Lower leg skin (tissue), 4 donors: Measurements from ENCODE around the gene ADA. TPM values are rescaled to one million over a fixed set of nuclear protein-coding genes. Genes with fewer than 3 reads are reported as not detected.

Experiments used
- DNase-seq, 2 donors: peaks; one replicate each; pipeline ENCODE4 v3.0.0-alpha.2; 2019; ENCODE audit warnings: low spot score in 2 of 2
- H3K4me3 ChIP-seq: fragments of 200-600 bp; sonication (generic); 2 replicates; pipeline ENCODE4 v1.5.1; 2017; ENCODE audit warnings: mild to moderate bottlenecking, low read depth; ENCODE audit not compliant: poor library complexity, severe bottlenecking
- CTCF ChIP-seq, 3 donors: fragments of 450-650 bp; IDR thresholded peaks; one replicate each; pipeline ENCODE4 v1.5.1; 2016; ENCODE audit warnings: antibody characterized with exemption in 3 of 3, mild to moderate bottlenecking in 3 of 3, moderate library complexity in 2 of 3
- POLR2A ChIP-seq, 2 donors: fragments of 450-650 bp; IDR thresholded peaks; one replicate each; pipeline ENCODE4 v1.6.1; 2016 to 2017; ENCODE audit warnings: antibody characterized with exemption in 2 of 2, mild to moderate bottlenecking in 1 of 2, moderate library complexity in 1 of 2
- WGBS, 2 donors: methylation state at CpG; one replicate each; pipeline ENCODE4 v1.1.5; 2018; 5-methylcytosine and 5-hydroxymethylcytosine counted together
- intact Hi-C: fragments of 100-400 bp; cut with DNase I; formaldehyde crosslinking; loops from one replicate; pipeline ENCODE4 v1.15.0; 2023; ENCODE audit warnings: low total_unique reads
- total RNA-seq, 4 donors: library from RNA; depleted of rRNA; stranded (reverse); fragments of >200 nt; gene quantifications; one replicate each; pipeline ENCODE4 v1.1.0, GENCODE V29; 2016

Gene ADA
- total RNA-seq, 4 donors from 2014 or later, result 4.3 to 14.8 (median 6.5) TPM

GRCh38 chr20:44629017-44629385, 22.5 kb downstream of the ADA start:
- no peak overlapping the region for H3K4me3 ChIP-seq
- TF ChIP-seq POLR2A (IDR thresholded peaks at IDR 0.05), result no peak
- TF ChIP-seq CTCF (IDR thresholded peaks at IDR 0.05), result no peak
- WGBS, 2 donors, result 87 to 95% methylated on average over 7 to 9 of the region's 9 CpGs
- DNase-seq, result no peak
- intact Hi-C loops, result no loop called here

- no peak for TF ChIP-seq CTCF (IDR thresholded peaks at IDR 0.05)
- no peak for TF ChIP-seq POLR2A (IDR thresholded peaks at IDR 0.05)
- intact Hi-C loops, result no loop called here
- 92 to 93% methylated on average over 13 of the region's 13 CpGs for WGBS, 2 donors
- DNase-seq, result no peak
- no peak overlapping the region for H3K4me3 ChIP-seq
Observed at GRCh38 chr20:44627364-44628010, 24.0 kb downstream of the ADA start.

GRCh38 chr20:44626278-44626677, 25.2 kb downstream of the ADA start:
- no peak overlapping the region for H3K4me3 ChIP-seq
- no peak for DNase-seq
- intact Hi-C loops, result no loop called here
- no peak for TF ChIP-seq POLR2A (IDR thresholded peaks at IDR 0.05)
- no peak for TF ChIP-seq CTCF (IDR thresholded peaks at IDR 0.05)
- WGBS, 2 donors, result 87 to 90% methylated on average over 7 of the region's 7 CpGs

- intact Hi-C loops, result no loop called here
- no peak for DNase-seq
- TF ChIP-seq POLR2A (IDR thresholded peaks at IDR 0.05) (no peak), CTCF (IDR thresholded peaks at IDR 0.05) (no peak)
- WGBS, 2 donors, result 94 to 98% methylated on average over 8 of the region's 8 CpGs
- H3K4me3 ChIP-seq, result no peak overlapping the region
Observed at GRCh38 chr20:44625361-44625760, 26.1 kb downstream of the ADA start.

- intact Hi-C loops, result no loop called here
- WGBS, 2 donors, result 87 to 96% methylated on average over 6 of the region's 6 CpGs
- H3K4me3 ChIP-seq, result no peak overlapping the region
- DNase-seq, result no peak
- TF ChIP-seq CTCF (IDR thresholded peaks at IDR 0.05) (no peak), POLR2A (IDR thresholded peaks at IDR 0.05) (no peak)
Observed at GRCh38 chr20:44624743-44625271, 26.7 kb downstream of the ADA start.

GRCh38 chr20:44624152-44624551, 27.3 kb downstream of the ADA start:
- no peak overlapping the region for H3K4me3 ChIP-seq
- 95 to 100% methylated on average over 4 of the region's 4 CpGs for WGBS, 2 donors
- DNase-seq, result no peak
- no peak for TF ChIP-seq POLR2A (IDR thresholded peaks at IDR 0.05)
- no peak for TF ChIP-seq CTCF (IDR thresholded peaks at IDR 0.05)
- intact Hi-C loops, result no loop called here
